Measurements from ENCODE around the gene TMCC3. TPM values are rescaled to one million over a fixed set of nuclear protein-coding genes. Genes with fewer than 3 reads are reported as not detected.

The TMCC3 gene
- total RNA-seq, 1 experiment from 2014 or later = 19.9 TPM

- no peak overlapping the region for H3K4me3 ChIP-seq
- H3K36me3 ChIP-seq (ENCODE audit: low read depth) = no peaks in the 10 kb centered on the region
- ChIA-PET POLR2A (ENCODE audit: unreplicated experiment) (no interaction called here), CTCF (no interaction called here)
- H3K4me2 ChIP-seq = no peak overlapping the region
- intact Hi-C loops (cut with micrococcal nuclease; ENCODE audit: unreplicated experiment) = no loop called here
- no peaks in the 10 kb centered on the region for H4K20me1 ChIP-seq (ENCODE audit: insufficient read depth)
- no peaks in the 10 kb centered on the region for H3K27me3 ChIP-seq (ENCODE audit: insufficient read depth, low read depth)
- H3K9me3 ChIP-seq (ENCODE audit: insufficient read depth, low read depth) = no peaks in the 10 kb centered on the region; the same call in 1 of the 2 replicates
- TF ChIP-seq, protein P1, sequence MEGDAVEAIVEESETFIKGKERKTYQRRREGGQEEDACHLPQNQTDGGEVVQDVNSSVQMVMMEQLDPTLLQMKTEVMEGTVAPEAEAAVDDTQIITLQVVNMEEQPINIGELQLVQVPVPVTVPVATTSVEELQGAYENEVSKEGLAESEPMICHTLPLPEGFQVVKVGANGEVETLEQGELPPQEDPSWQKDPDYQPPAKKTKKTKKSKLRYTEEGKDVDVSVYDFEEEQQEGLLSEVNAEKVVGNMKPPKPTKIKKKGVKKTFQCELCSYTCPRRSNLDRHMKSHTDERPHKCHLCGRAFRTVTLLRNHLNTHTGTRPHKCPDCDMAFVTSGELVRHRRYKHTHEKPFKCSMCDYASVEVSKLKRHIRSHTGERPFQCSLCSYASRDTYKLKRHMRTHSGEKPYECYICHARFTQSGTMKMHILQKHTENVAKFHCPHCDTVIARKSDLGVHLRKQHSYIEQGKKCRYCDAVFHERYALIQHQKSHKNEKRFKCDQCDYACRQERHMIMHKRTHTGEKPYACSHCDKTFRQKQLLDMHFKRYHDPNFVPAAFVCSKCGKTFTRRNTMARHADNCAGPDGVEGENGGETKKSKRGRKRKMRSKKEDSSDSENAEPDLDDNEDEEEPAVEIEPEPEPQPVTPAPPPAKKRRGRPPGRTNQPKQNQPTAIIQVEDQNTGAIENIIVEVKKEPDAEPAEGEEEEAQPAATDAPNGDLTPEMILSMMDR (conservative IDR thresholded peaks at IDR 0.05) = no peak
- TF ChIP-seq EZH2 (IDR thresholded peaks at IDR 0.05; ENCODE audit: low read depth) = no peak
- peaks cover 75% of the 10 kb centered on the region for H3K4me1 ChIP-seq (replicated peaks; ENCODE audit: insufficient read depth)
- no peak overlapping the region for H2AFZ ChIP-seq
- no TSS peak for BruUV-seq (replicated peaks)
- H3K9me2 ChIP-seq (ENCODE audit: insufficient read depth) = no peaks in the 10 kb centered on the region
- no peak overlapping the region for H3K27ac ChIP-seq
- no peaks in the 10 kb centered on the region for H3K79me2 ChIP-seq (ENCODE audit: low read depth)
- peaks cover 44% of the 10 kb centered on the region for H3F3A ChIP-seq (ENCODE audit: insufficient read depth, low read depth)
- no peak for DNase-seq
Measured at GRCh38 chr12:94555687-94556086, 94.7 kb downstream of the TMCC3 start.

DNA sequence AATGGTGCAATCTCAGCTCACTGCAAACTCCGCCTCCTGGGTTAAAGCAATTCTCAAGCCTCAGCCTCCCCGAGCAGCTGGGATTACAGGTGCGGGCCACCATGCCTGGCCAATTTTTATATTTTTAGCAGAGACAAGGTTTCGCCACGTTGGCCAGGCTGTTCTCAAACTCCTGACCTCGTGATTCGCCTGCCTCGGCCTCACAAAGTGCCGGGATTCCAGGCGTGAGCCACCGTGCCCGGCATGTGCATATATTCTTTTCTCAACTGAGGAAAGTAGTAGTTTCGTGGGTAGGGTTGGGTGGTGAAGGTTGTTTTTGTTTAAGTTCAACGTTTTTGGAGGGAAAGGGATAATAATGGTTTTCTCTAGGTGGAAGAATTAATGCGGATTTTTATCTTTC lies 96.5 kb downstream of the TMCC3 start:
- no peak for DNase-seq
- Histone ChIP-seq H3K4me1 (replicated peaks; ENCODE audit: insufficient read depth) (peaks cover 58% of the 10 kb centered on the region), H3K36me3 (ENCODE audit: low read depth) (no peaks in the 10 kb centered on the region), H2AFZ (no peak overlapping the region), H3K4me3 (no peak overlapping the region), H3K79me2 (ENCODE audit: low read depth) (no peaks in the 10 kb centered on the region), H3K4me2 (peak overlapping the region; percentile 51; the same call in 1 of the 2 replicates), H3K9me2 (ENCODE audit: insufficient read depth) (no peaks in the 10 kb centered on the region), H3F3A (ENCODE audit: insufficient read depth, low read depth) (peaks cover 33% of the 10 kb centered on the region), H3K9me3 (ENCODE audit: insufficient read depth, low read depth) (peaks cover under 1% of the 10 kb centered on the region; the same call in 1 of the 2 replicates), H4K20me1 (ENCODE audit: insufficient read depth) (no peaks in the 10 kb centered on the region), H3K27me3 (ENCODE audit: insufficient read depth, low read depth) (no peaks in the 10 kb centered on the region), H3K27ac (peak overlapping the region; percentile 92)
- no TSS peak for BruUV-seq (replicated peaks)
- POLR2A ChIA-PET (ENCODE audit: unreplicated experiment) = interaction anchor here (1.6 kb wide), 1 partner anchor 8 kb away, joined by 9 read pairs; no protein-coding TSS in a partner anchor
- TF ChIP-seq EZH2 (IDR thresholded peaks at IDR 0.05; ENCODE audit: low read depth) = no peak
- TF ChIP-seq, protein P1 (conservative IDR thresholded peaks at IDR 0.05) = no peak
- CTCF ChIA-PET = no interaction called here
- intact Hi-C loops (cut with micrococcal nuclease; ENCODE audit: unreplicated experiment) = loop anchor here (1.0 to 2.0 kb wide), 2 partner anchors 41 to 61 kb away; no protein-coding TSS in a partner anchor

DNA sequence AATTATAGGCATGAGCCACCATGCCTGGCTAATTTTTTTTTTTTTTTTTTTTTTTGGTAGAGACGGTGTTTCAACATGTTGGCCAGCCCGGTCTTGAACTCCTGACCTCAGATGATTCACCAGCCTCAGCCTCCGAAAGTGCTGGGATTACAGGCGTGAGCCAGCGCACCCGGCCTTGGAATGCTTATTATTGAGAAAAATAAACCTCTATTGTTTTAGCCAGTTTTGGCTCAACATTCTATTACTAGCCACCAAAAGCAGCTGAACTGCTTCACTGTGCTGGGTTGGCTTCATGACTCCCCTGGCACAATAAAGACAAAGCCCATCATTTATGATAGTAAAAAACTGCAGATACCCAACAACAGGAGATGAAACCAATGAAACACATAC lies 97.2 kb downstream of the TMCC3 start:
- peaks cover 2% of the 10 kb centered on the region; the same call in 1 of the 2 replicates for H3K9me3 ChIP-seq (ENCODE audit: insufficient read depth, low read depth)
- H3K79me2 ChIP-seq (ENCODE audit: low read depth) = no peaks in the 10 kb centered on the region
- peaks cover 51% of the 10 kb centered on the region for H3K4me1 ChIP-seq (replicated peaks; ENCODE audit: insufficient read depth)
- POLR2A ChIA-PET (ENCODE audit: unreplicated experiment) = interaction anchor here (1.6 kb wide), 1 partner anchor 9 kb away, joined by 9 read pairs; no protein-coding TSS in a partner anchor
- no peak for TF ChIP-seq EZH2 (IDR thresholded peaks at IDR 0.05; ENCODE audit: low read depth)
- TF ChIP-seq, protein P1 (conservative IDR thresholded peaks at IDR 0.05) = no peak
- H3K36me3 ChIP-seq (ENCODE audit: low read depth) = no peaks in the 10 kb centered on the region
- CTCF ChIA-PET = no interaction called here
- peak overlapping the region; percentile 59 for H3K4me2 ChIP-seq
- H3K27me3 ChIP-seq (ENCODE audit: insufficient read depth, low read depth) = no peaks in the 10 kb centered on the region
- intact Hi-C loops (cut with micrococcal nuclease; ENCODE audit: unreplicated experiment) = loop anchor here (1.0 to 2.0 kb wide), 2 partner anchors 42 to 62 kb away; no protein-coding TSS in a partner anchor
- peaks cover 29% of the 10 kb centered on the region for H3F3A ChIP-seq (ENCODE audit: insufficient read depth, low read depth)
- no peaks in the 10 kb centered on the region for H3K9me2 ChIP-seq (ENCODE audit: insufficient read depth)
- H2AFZ ChIP-seq = no peak overlapping the region
- H3K27ac ChIP-seq = peak overlapping the region; percentile 92
- no peaks in the 10 kb centered on the region for H4K20me1 ChIP-seq (ENCODE audit: insufficient read depth)
- no peak overlapping the region; the same call in 1 of the 2 replicates for H3K4me3 ChIP-seq
- peak; percentile 81 to 87 for DNase-seq
- no TSS peak for BruUV-seq (replicated peaks)
